Esophagus muscularis mucosa (tissue), 4 donors: Measurements from ENCODE around the gene APH1B.

ENCODE experiments used
- CTCF ChIP-seq, 3 experiments: fragments of 200-600 bp in 2 of 3; fragments of 450-650 bp in 1 of 3; sonication (generic) in 2 of 3; IDR thresholded peaks; one replicate each; pipeline ENCODE4 v1.5.1; 2017 to 2019; ENCODE audit warnings: antibody characterized with exemption in 3 of 3, mild to moderate bottlenecking in 2 of 3, moderate library complexity in 1 of 3
- EP300 ChIP-seq: sonication (generic); formaldehyde crosslinking; IDR thresholded peaks from one replicate; pipeline ENCODE4 v1.6.1; 2017; ENCODE audit warnings: antibody characterized with exemption
- POLR2A ChIP-seq: fragments of 450-650 bp; IDR thresholded peaks from one replicate; pipeline ENCODE4 v1.6.1; 2017; ENCODE audit warnings: antibody characterized with exemption, moderate library complexity, mild to moderate bottlenecking, low read depth
- POLR2AphosphoS5 ChIP-seq, 2 donors: sonication (generic); formaldehyde crosslinking; IDR thresholded peaks; one replicate each; pipeline ENCODE4 v1.6.1; 2017; ENCODE audit warnings: antibody characterized with exemption in 2 of 2

DNA sequence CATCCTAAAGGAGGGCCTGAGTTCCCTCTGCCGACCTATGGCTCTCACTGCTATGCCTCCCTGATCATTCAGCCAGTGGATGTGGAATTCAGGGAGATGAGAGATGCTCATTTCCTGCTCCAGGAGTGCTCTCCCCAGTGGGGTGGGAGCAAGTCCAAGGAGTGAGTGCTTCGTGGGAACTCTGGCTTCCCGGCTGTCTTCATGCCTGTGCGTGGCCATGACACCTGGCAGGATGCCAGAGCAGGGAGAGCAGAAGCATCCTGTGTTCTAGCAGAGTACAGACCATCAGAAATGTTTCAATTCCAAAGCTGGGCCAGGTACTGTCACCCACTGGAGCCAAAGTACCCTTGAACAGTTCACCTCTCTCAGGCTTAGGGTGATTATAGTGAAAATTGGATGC is 45.1 kb downstream of the APH1B start:
- TF ChIP-seq POLR2AphosphoS5 (IDR thresholded peaks at IDR 0.05) (no peak), POLR2A (no peak), CTCF (IDR thresholded peaks at IDR 0.05) (no peak), EP300 (no peak)
